HuH-7 (cell line): Measurements from ENCODE around the gene ARVCF.

Source experiments
- DNase-seq: peaks from one replicate; pipeline ENCODE4 v3.0.0; 2011; ENCODE audit warnings: low spot score

ARVCF gene

DNA sequence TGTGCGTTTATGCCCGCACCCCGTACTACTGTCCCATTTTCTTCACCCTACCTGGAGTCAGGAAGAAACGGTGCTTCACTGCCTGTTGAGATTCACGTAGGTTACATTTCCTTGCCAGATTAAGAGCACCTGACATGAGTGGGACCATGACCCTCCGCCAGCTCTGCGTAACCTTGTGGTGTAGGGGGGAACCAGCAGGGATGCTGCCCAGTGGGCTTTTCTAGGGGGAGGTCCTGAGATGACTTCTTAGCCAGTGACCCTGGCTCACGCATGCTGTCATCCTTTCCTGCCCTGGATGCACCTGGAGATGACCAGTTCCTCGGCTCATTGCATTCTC is 967 bp upstream of the ARVCF start:
- DNase-seq, result no peak

DNA sequence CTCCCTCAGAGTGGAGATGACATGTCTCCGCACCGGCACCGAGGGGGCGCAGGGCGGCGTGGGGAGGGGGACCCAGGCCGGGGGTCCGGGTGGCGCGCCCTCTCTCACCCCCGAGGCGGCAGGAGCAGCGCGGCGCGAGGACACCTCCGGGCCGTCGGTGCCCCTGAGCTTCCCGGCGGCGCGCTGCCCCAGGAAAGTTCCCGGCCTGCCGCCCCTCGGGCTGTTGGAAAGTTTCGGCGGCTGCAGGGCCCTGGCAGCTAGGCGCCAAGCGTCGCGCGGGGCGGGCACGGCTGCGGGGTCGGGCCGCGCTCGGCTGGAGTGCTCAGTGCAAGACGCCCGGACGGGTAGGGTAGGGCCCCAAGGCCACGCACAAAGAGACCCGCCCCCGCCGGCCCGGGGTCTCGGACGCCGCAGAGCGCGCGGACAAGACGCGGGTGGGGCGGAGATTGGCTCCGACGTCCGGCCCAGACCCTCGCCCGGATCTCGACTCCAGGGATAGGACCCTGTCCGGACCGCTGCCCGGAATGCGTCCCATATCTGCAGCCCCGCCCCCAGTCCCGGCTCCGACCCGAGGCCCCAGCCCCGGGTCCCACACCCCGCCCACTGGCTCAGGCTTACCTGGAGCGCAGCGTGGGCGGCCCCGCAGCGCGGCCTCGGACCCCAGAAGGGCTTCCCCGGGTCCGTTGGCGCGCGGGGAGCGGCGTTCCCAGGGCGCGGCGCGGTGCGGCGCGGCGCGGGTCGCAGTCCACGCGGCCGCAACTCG is 471 bp downstream of the ARVCF start:
- peak; percentile 61 for DNase-seq

DNA sequence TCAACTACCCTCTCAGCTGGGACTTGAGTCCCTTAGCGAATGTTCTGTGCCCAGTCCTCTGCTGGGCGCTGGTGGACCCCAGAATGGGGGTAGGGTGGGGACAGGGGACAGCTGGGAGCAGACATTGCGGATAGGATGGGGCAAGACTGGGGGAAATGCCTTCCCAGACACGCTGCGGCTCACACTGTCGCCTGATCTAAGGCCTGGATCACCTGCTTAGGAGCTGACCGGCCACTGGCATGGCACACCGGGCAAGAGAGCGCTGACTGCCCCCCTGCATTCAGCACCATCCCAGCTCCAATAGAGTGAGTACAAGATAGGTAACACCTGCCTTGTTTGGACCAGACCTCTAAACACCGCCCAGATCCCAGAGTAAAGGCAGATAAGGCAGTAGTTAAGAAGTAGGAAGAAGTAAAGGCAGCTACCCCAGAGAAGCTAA is 1.4 kb downstream of the ARVCF start:
- no peak for DNase-seq

DNA sequence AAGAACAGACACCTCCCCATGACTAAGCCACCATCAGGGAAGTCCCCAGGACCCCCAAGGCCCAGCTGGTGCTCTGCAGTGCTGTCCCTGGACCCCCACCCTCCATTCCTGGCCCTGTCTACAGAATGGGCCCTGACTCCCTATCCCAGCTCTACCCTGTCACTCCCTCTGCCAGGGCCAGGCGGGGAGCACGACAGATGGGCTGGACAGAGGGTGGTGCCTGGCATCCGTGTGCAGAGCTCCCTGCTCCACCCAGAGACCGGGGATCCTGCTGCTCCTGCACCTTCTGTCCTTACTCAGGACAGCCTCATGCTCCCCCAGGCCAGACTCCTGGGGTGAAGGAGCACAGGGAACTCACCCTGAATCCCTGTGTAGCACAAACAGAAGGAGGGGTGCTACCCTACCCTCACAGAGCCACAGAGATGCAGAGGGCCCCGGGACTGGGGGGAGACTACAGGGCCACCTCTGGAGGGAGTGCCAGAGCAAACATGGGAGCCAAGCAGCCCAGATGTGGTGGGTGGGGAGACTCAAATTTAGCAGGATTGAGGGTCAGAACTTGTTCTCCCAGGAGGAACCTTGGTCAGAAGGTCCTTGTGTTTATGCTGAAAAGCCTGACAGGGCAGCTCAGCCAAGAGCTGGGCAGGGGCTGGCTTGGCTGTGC is 2.0 kb downstream of the ARVCF start:
- DNase-seq, result no peak

DNA sequence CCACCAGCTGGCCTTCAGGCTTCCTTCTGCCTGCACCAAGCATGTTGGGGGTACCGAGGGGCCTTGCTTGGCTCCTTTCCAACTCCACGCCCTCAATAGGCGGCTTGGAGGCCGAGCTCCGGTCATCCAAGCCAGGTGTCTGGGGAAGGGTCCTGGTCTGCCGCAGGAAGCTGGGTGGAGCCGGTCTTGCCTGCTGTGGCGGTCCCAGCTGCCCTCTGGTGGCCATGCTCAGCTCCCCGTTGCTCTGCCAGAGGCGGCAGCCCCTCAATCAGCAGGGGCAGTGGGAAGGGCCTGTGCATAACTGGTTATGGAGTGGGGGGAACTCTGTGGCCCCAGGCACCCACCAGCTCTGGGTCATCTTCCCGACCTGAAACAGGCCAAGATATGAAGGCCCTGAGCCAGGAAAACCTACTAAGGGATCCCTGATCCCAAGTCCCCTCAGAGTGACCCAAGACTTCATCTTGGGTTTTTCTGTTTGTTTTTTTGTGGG is 3.2 kb downstream of the ARVCF start:
- peak; percentile 86 for DNase-seq

DNA sequence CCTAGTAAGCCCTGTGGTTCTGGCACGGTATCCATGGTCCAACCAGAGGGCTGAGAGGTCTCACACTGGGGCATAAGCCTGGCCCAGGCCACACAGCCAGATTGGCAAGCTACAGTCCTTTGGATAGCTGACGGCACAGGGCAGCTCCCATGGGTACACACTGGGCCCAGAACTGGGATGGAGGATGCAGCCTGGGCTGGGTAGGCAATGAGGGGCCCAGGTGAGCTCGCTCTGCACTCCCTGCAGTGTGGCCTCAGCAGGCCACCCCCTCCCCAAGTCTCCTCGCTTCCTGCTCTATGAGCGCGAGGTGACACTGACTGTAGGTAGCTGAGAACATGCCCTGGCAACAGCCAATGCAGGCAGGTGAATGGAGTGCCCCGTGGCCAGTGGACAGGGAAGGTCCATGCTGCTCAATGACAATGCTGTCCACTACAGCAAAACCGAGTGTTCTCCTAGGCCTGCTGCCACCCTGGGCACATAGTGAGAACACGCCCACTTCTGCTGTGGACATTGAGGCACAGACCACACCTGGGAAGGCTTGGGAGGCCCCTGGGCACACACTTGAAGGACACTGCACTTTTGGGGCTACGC is 3.8 kb downstream of the ARVCF start:
- no peak for DNase-seq

DNA sequence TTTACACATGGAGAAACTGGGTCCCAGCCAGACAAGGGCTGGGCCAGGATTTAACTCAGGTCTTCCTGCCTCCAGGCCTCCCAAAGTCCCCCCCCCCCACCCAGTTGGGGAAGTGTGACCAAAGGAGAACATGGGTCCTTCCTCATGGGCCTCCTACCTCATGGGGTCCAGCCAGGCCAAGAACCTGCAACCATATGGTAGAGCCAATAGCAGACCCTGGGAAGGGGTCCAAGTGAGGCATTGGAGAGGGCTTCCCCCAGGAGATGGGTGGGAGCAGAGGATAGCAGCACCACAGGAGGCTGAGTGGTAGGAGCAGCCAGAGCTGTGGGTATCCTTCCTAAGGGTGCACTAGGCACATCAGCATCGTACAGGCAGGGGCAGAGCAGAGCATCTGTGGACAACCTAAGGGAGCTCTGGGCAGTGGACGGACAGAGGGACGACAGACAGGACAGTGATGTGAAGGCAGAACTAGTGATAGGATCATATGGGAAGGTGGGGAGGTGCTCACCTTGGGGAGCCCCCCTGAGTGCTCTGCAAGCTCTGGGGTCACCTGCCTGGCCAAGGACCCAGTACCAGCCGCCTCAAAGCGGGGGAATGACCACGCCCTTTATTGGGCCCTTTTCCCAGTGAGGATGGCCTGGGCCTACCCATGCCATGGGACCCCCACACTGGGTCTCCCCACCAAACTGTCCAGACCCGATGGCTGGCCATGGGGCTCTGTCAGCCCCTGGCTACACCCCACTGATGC is 4.5 kb downstream of the ARVCF start:
- DNase-seq, result no peak

DNA sequence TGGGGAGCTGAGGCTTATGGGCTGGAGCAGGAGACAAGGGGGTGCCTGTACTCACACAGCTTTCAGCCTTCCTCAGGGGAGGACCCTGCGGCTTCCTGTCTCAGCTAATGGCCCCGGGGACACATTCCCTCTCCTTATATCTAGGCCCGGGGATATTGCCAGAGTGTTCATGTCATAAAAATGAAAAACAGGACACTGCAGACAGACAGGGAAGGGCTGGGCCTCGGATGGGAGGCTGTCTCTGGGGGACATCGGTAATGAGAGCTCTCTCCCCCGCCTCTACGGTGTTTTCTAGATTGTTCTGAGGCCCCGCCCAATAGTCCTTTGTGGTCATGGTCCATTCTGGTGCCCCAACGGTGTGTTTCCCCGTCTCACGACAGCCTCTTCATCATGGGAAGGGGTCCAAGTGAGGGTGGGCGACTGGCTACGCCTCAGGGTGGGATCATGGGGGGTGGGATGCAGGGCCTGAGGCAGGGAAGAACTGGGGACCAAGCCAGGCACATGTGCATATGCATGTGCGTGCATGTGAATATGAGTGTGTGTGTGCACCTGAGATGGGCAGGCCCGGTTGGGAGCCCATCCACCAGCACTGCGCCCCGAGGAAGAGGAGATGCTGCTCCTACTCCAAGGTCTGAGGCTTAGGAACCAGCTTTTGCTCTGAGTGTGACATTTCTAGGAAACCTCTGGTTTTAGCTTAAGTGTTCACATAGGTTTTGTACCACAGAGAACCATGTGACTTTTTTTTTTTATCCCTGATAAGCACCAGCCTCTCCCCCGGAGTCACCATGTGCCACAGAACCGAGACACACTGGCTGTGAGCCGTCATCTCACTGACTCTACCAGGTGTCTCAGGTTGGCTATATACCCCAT is 5.3 kb downstream of the ARVCF start:
- DNase-seq, result no peak

DNA sequence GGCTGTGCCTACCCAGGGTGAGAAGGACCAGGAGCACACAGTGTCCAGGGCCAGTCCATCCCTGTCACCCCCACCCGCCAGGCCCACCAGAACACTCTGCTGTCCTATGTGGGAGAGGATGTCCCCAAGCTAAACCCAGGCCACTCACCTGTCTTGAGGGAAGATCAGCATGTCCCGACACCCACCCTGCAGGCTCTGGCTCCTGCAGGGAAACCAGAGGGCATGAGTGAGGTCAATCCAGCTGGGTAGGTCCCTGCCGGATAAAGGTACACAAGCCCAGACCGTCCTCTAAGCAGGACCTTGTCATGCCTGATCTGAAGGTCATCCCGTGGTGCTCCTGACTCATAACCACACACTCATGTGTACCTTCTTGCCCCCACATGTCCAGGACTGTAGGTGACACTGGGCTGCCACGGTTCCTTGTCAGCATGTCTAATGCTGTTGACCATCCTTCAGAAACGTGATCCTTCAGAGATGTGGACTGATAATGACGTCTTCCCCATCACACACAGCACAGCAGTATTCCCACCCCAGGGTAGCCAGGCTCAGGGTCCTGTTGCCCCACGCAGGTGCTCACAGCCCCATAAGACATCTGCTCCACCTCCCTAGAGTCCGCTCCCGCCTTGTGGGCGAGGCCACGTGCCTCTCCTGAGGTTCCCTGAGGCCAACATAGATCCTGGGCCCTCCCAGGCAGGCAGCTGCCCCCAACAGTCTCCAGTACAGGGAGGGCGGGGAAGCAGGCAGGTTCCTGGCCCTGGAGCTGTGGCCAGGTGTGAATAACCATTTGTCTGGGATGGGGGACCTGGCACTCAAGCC is 6.1 kb downstream of the ARVCF start:
- no peak for DNase-seq

DNA sequence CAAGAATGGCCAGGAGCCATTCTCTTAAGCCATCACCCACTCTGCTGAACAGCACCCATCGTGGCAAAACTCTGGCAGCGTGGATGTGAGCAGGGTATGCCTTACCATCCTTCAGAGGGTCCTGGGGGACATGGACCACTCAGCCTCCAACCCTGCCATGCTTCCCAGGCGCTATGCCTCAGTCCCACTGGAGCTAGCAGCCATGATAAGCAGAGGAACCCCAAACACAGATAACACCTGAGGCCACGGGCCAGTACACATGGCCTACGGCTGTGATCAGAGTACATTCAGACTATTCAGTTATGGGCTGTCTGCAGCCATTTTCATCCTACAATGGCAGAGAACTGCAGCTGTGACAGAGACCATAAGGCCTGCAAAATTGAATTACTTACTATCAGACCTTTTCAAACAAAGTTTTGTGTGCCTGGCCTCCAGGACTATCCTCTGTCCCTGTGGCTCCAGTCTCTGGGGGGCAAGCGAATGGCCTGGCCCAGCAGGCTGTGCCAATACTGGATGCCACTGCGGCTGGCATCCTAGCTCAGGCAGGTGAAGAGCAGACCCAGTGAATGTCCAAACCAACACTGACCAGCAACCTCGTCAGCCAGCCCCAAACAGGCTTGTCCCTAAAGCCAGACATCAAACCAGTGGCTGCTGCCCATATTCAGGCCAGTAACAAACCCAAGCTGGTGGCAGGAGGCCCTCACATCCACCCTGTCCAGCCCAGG is 6.9 kb downstream of the ARVCF start:
- no peak for DNase-seq

DNA sequence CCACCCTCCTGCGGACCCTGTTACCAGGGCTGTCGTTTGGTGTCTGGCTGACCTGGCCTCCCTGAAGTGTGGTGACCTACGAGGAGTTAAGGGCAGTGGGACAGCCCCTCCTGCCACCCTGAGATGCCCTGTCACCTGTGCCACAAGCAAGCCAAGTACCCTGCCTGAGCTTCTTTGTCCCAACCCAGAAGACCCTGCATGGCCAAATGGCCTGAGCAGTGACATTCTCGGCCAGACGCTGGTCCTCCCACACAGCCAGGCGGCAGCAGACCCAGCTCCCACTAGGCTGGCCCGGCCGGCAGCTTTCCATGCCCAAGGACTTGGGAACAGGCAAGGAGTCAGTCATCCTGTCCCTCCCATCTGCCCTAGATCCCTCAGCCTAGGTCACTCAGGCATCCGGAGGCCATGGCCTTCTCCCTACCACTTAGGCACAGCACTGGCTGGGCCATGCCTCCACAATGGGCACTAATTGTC is 7.6 kb downstream of the ARVCF start:
- DNase-seq, result no peak

DNA sequence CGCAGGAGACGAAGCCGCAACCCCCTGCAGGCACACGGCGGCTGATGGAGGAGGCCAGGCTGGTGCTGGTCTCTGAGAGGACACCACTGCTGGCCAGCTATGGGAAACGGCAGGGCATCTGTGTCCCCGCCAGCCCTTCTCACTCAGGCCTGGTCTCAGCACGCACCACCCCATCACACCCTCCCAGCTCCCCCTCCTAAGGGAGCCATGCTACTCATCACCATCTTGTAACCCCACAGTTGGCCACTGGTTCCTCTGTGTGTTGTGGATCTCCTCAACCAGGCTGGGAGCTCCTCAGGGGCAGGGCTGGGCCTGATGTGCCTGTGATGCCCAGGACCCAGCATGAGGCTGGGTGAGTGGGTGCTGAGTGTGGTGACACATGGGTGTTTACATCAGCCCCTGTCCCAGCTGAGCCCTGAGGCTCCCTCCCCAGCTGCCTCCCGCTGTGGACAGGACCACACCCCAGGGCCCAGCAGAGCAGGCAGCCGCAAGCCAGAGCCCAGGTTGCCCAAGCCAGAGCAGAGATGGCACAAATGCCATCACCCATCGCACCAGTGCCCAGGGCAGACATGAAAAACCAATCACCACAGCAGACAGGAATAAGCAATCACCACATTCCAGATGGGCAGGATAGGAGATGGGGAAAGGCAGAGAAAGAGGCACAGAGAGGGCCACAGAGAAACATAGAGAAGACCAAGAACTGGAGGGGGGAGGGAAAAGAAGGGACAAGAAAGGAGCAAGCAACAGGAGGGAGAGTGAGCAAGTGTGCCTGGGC is 8.2 kb downstream of the ARVCF start:
- DNase-seq, result no peak

DNA sequence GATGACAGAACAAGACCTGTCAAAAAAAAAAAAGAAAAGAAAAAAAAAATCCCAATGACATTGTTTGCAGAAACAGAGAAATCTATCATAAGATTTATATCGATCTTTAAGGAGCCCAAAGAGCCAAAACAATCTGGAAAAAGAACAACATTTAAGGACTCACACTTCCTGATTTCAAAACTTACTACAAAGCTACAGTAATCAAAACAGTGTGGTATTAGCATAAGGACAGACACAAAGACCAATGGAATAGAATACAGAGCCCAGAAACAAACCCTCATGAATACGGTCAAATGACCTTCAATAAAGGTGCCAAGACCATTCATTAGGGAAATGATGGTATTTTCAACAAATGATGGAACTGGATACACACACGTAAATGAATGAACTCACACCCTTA is 12.2 kb downstream of the ARVCF start:
- no peak for DNase-seq

DNA sequence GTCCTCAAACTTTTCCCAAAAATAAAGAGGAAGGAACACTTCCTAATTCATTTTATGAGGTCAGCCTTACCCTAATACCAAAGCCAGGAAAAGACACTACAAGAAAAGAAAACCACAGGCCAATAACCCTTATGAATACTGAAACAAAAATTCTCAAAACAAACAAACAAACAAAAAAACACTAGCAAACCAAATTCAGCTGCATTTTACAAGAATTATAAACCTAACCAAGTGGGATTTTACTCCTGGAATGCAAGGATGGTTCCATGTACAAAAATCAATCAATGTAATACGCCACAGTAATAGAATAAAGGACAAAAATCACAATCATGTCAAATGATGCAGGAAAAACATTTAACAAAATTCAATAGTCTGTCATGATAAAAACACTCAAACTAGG is 13.3 kb downstream of the ARVCF start:
- no peak for DNase-seq

DNA sequence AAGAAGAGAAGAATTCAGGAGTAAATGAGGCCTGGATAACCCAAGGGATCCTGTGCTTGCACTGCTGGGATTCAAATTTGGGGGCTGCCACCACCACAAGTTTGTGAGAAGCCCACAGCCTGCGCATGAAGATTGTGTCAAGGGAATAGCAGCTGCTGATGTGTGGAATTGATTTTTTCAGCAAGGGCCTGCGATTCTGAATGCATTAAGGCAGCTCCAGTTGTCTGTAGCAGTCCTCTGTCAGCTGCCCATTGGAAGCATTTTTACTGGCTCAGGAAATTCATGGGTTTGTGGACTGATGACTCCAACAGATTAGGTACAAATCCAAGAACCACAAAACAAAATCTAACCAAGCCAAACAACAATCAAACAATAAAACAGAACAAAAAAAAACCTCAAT is 14.0 kb downstream of the ARVCF start:
- no peak for DNase-seq

DNA sequence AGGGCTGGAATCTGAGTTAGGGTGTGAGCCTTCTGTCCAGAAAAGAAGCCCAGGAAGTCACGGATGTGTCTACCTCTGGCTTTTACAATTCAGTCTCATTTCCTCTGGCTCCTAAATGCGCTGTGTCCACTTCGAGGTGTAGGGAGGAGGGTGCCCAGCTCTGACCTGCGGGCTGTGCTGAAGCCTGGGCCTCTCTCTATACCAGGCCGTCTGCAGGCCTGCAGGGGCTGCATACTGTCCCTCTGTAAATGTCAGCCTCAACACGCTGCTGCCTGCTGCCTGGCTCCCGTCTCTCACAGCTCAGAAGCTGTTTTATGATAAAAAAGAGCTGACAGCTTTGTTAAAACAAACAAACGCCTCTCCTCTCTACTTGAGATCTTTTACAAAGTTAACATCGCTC is 14.5 kb downstream of the ARVCF start:
- DNase-seq, result no peak

DNA sequence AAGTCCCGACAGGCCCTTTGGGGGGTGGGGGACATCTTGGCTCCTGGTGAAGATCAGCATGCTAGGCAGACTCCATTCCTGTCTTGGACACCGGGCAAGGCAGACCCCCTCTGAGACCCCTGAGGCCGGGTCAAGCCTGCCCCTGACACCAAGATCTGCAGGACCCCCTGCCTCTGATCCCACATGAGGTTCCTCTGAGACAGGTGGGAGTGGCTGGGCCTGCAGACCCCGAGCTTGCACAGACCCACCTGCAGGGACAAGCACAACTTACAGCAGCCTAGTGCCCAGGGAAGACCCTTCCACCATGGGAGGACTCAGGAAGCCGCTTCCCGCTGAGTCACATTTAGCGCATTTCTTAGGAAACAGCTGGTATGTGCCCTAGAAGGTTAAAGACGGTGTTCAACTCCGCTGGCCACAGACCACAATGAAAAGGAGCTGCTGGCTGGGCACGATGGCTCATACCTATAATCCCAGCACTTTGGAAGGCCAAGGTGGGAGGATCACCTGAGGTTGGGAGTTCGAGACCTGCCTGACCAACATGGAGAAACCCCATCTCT is 15.5 kb downstream of the ARVCF start:
- no peak for DNase-seq

DNA sequence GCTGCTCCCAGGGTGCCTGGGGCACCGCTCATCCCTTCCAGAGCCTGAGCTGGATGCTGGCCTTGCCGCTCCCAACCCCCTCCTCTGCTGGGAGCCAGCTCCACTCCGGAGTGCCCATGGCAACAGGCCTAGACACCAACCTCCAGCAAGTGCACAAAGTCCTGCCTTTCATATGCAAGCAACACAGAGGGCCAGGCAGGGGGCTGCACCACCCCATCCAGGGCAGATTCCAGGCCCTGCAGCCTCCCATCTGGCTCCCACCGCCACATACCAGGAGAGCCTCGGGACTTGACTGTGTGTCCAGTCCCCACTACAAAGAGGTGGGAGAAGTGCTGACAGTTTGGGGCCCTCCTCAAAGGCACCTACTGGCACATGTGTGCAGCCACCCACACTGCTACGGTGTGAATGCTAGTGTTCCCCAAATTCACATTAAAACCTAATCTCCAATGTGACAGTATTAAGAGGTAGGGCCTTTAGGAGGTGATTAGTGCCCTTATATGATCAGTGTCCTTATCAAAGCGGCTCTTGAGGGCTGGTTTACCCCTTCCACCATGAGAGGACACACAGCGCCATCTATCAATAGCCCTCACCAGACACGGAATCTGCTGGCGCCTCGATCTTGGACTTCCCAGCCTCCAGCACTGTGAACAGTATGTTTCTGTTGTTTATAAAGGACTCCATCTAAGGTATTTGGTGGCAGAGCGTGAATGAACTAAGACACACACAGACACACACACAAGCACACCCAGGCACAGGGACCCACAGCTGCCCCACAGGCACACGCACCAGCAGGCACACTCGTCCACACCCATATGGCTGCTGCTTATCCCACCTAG is 16.2 kb downstream of the ARVCF start:
- DNase-seq, result no peak
